Measurements from ENCODE around the gene ETS2. TPM values are rescaled to one million over a fixed set of nuclear protein-coding genes. Genes with fewer than 3 reads are reported as not detected.

ETS2 gene
- total and polyA plus RNA-seq, 2 experiments from 2014 or later = 19.5 to 36.8 TPM

DNA sequence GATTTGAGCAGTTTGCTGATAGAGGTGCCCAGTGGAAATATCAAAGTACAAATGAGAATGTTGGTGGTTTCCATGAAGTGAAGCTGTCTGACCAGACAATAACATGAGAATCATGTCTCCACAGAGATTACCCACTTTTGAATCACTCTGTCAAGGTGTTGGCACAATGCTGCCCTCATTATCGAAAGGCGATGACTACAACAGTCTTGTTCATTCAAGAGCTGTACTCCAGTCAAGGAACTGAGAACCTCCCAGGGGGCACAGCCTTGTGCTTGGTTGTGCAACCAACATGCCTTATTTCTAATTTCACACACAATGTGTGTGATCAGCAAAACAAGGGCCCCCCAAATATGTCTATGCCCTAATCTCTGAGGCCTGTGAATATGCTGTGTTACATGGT is 35.7 kb downstream of the ETS2 start (continued):
- TF ChIP-seq, protein P1, sequence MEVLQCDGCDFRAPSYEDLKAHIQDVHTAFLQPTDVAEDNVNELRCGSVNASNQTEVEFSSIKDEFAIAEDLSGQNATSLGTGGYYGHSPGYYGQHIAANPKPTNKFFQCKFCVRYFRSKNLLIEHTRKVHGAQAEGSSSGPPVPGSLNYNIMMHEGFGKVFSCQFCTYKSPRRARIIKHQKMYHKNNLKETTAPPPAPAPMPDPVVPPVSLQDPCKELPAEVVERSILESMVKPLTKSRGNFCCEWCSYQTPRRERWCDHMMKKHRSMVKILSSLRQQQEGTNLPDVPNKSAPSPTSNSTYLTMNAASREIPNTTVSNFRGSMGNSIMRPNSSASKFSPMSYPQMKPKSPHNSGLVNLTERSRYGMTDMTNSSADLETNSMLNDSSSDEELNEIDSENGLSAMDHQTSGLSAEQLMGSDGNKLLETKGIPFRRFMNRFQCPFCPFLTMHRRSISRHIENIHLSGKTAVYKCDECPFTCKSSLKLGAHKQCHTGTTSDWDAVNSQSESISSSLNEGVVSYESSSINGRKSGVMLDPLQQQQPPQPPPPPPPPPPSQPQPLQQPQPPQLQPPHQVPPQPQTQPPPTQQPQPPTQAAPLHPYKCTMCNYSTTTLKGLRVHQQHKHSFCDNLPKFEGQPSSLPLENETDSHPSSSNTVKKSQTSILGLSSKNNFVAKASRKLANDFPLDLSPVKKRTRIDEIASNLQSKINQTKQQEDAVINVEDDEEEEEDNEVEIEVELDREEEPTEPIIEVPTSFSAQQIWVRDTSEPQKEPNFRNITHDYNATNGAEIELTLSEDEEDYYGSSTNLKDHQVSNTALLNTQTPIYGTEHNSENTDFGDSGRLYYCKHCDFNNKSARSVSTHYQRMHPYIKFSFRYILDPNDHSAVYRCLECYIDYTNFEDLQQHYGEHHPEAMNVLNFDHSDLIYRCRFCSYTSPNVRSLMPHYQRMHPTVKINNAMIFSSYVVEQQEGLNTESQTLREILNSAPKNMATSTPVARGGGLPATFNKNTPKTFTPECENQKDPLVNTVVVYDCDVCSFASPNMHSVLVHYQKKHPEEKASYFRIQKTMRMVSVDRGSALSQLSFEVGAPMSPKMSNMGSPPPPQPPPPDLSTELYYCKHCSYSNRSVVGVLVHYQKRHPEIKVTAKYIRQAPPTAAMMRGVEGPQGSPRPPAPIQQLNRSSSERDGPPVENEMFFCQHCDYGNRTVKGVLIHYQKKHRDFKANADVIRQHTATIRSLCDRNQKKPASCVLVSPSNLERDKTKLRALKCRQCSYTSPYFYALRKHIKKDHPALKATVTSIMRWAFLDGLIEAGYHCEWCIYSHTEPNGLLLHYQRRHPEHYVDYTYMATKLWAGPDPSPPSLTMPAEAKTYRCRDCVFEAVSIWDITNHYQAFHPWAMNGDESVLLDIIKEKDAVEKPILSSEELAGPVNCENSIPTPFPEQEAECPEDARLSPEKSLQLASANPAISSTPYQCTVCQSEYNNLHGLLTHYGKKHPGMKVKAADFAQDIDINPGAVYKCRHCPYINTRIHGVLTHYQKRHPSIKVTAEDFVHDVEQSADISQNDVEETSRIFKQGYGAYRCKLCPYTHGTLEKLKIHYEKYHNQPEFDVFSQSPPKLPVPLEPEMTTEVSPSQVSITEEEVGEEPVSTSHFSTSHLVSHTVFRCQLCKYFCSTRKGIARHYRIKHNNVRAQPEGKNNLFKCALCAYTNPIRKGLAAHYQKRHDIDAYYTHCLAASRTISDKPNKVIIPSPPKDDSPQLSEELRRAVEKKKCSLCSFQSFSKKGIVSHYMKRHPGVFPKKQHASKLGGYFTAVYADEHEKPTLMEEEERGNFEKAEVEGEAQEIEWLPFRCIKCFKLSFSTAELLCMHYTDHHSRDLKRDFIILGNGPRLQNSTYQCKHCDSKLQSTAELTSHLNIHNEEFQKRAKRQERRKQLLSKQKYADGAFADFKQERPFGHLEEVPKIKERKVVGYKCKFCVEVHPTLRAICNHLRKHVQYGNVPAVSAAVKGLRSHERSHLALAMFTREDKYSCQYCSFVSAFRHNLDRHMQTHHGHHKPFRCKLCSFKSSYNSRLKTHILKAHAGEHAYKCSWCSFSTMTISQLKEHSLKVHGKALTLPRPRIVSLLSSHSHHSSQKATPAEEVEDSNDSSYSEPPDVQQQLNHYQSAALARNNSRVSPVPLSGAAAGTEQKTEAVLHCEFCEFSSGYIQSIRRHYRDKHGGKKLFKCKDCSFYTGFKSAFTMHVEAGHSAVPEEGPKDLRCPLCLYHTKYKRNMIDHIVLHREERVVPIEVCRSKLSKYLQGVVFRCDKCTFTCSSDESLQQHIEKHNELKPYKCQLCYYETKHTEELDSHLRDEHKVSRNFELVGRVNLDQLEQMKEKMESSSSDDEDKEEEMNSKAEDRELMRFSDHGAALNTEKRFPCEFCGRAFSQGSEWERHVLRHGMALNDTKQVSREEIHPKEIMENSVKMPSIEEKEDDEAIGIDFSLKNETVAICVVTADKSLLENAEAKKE (CRISPR knock-in tag; IDR thresholded peaks at IDR 0.05) = no peak
- TF ChIP-seq EZH2phosphoT487 (IDR thresholded peaks at IDR 0.05; ENCODE audit: unreplicated experiment) (no peak), STAT1 (IDR thresholded peaks at IDR 0.05; ENCODE audit: unreplicated experiment) (no peak), JUNB (IDR thresholded peaks at IDR 0.05; ENCODE audit: unreplicated experiment) (no peak), NANOG (IDR thresholded peaks at IDR 0.05; ENCODE audit: borderline replicate concordance) (no peak), EZH2 (IDR thresholded peaks at IDR 0.05; ENCODE audit: low read depth, unreplicated experiment) (no peak), POLR2AphosphoS5 (IDR thresholded peaks at IDR 0.05; ENCODE audit: low read depth) (no peak)
- TF ChIP-seq, protein P2, sequence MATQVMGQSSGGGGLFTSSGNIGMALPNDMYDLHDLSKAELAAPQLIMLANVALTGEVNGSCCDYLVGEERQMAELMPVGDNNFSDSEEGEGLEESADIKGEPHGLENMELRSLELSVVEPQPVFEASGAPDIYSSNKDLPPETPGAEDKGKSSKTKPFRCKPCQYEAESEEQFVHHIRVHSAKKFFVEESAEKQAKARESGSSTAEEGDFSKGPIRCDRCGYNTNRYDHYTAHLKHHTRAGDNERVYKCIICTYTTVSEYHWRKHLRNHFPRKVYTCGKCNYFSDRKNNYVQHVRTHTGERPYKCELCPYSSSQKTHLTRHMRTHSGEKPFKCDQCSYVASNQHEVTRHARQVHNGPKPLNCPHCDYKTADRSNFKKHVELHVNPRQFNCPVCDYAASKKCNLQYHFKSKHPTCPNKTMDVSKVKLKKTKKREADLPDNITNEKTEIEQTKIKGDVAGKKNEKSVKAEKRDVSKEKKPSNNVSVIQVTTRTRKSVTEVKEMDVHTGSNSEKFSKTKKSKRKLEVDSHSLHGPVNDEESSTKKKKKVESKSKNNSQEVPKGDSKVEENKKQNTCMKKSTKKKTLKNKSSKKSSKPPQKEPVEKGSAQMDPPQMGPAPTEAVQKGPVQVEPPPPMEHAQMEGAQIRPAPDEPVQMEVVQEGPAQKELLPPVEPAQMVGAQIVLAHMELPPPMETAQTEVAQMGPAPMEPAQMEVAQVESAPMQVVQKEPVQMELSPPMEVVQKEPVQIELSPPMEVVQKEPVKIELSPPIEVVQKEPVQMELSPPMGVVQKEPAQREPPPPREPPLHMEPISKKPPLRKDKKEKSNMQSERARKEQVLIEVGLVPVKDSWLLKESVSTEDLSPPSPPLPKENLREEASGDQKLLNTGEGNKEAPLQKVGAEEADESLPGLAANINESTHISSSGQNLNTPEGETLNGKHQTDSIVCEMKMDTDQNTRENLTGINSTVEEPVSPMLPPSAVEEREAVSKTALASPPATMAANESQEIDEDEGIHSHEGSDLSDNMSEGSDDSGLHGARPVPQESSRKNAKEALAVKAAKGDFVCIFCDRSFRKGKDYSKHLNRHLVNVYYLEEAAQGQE (IDR thresholded peaks at IDR 0.05; ENCODE audit: unreplicated experiment) = no peak
- TF ChIP-seq, protein P3, sequence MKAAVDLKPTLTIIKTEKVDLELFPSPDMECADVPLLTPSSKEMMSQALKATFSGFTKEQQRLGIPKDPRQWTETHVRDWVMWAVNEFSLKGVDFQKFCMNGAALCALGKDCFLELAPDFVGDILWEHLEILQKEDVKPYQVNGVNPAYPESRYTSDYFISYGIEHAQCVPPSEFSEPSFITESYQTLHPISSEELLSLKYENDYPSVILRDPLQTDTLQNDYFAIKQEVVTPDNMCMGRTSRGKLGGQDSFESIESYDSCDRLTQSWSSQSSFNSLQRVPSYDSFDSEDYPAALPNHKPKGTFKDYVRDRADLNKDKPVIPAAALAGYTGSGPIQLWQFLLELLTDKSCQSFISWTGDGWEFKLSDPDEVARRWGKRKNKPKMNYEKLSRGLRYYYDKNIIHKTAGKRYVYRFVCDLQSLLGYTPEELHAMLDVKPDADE (IDR thresholded peaks at IDR 0.05) = no peak

Measured in GM23338 (cell line).